NCI-H2107 treated with DMSO at 0.1 percent for 48 hours (cell line): ENCODE results near the gene COL5A2.

ENCODE experiments used
- DNase-seq: peaks from one replicate; lab custom pipeline; 2025; ENCODE audit not compliant: unreplicated experiment; lab: John Stamatoyannopoulos, UW

The COL5A2 gene

GRCh38 chr2:189179570-189179950 is at the start of gene COL5A2:
COL5A2 (minus strand) TSS chr2:189179761; CDS start chr2:189179604, 157 bp downstream.
- no peak for DNase-seq

- no peak for DNase-seq
Measured at GRCh38 chr2:189226017-189226416, 46.5 kb upstream of the COL5A2 start.

- DNase-seq = no peak
Measured at GRCh38 chr2:189225032-189225431, 45.5 kb upstream of the COL5A2 start.

GRCh38 chr2:189222468-189223105 is 43.0 kb upstream of the COL5A2 start:
- DNase-seq = no peak

GRCh38 chr2:189221811-189222467 is 42.4 kb upstream of the COL5A2 start:
- DNase-seq = no peak

- DNase-seq = no peak
Measured at GRCh38 chr2:189218236-189218635, 38.7 kb upstream of the COL5A2 start.

- no peak for DNase-seq
Measured at GRCh38 chr2:189217541-189217940, 38.0 kb upstream of the COL5A2 start.

GRCh38 chr2:189217051-189217450 is 37.5 kb upstream of the COL5A2 start:
- DNase-seq = no peak

GRCh38 chr2:189214484-189214883 is 34.9 kb upstream of the COL5A2 start:
- DNase-seq = no peak

GRCh38 chr2:189213250-189213649 is 33.7 kb upstream of the COL5A2 start:
- no peak for DNase-seq

GRCh38 chr2:189210250-189211087 is 30.9 kb upstream of the COL5A2 start:
- no peak for DNase-seq

- DNase-seq = no peak
Measured at GRCh38 chr2:189208254-189208653, 28.7 kb upstream of the COL5A2 start.

GRCh38 chr2:189204322-189204941 is 24.9 kb upstream of the COL5A2 start:
- DNase-seq = no peak

GRCh38 chr2:189203177-189203799 is 23.7 kb upstream of the COL5A2 start:
- DNase-seq = no peak

GRCh38 chr2:189199797-189200196 is 20.2 kb upstream of the COL5A2 start:
- DNase-seq = no peak

GRCh38 chr2:189192766-189193165 is 13.2 kb upstream of the COL5A2 start:
- no peak for DNase-seq

GRCh38 chr2:189191766-189192165 is 12.2 kb upstream of the COL5A2 start:
- DNase-seq = no peak

- no peak for DNase-seq
Measured at GRCh38 chr2:189190685-189191084, 11.1 kb upstream of the COL5A2 start.

- DNase-seq = no peak
Measured at GRCh38 chr2:189188115-189188805, 8.7 kb upstream of the COL5A2 start.

GRCh38 chr2:189183170-189183569 is 3.6 kb upstream of the COL5A2 start:
- DNase-seq = no peak
